ENCODE results near the gene FAM180A.

Gene FAM180A

DNA sequence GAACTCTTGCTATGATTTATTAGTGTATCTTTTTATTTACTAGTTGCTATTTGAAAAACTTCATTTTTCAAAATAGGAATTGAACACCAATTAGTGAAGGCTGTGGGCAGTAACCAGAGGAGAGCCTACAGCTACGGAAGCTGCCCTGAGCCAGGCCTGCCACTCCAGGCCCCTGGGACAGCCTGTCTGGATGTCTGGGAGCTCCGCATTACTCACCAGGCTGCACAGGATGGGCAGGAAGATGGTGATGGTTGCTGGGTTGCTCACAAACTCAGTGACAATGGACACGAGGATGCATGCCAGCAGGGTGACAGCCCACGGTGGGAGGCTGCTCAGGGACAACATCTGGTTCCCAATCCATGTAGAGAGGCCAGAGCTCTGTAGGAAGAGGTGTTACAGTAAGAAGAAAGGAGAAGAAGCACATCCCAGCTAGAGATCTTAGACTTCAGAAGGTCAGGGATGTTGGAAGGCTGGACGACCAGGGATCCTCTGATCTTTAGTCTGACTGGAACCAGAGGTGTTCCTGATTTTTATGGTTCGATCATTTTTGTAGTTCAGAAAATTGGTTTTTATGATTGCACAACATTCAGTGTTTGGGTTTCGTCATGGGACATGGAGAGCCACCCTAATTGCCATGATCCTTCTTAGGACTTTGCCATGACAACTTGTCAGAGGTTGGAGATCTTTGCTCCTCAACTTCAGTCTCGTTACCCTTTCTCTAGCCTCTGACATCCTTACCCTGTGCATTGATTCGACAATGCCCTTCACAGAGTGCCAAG is 63.1 kb downstream of the FAM180A start:
- no peak for DNase-seq (ENCODE audit: extremely low read depth in 1 of 2, low read depth in 1 of 2)

DNA sequence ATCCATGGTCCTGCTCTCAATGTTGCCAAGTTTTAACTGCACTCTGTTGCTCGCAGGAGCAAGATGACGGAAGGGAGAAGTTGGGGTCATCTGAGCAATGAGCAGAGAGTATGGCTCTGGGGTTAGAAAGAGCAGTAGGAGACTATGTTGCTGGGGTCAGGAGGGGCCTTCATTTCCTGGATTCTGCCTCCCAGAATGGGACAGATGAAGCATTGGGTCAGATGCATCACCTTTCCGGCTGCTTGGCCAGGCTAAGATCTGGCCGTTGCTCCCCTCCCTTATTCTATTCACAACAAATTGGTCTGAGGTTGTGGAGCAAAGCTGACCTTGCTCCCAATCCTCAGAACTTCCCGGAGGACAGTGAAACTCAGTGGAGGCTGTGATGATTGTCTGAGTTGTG is 63.9 kb downstream of the FAM180A start:
- DNase-seq (ENCODE audit: extremely low read depth in 1 of 2, low read depth in 1 of 2): no peak

DNA sequence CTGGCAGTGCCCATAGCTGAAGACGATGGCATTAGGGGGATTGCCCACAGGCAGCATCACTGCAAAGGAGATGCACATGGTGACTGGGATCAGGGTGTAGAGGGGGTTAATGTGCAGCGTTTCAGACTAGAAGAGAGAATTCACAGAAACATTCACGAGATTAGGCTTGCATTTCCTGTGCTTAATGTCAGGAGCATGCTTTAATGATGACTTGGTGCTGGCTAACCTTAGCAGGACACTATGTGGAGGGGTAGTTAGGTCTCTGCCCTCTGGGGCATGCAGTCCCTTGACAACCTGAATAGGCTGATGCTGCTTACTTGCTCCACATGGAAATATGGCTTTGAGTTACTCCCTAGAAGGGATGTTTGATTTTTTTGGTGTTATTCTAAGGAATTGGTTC is 64.5 kb downstream of the FAM180A start:
- no peak for DNase-seq (ENCODE audit: extremely low read depth in 1 of 2, low read depth in 1 of 2)

DNA sequence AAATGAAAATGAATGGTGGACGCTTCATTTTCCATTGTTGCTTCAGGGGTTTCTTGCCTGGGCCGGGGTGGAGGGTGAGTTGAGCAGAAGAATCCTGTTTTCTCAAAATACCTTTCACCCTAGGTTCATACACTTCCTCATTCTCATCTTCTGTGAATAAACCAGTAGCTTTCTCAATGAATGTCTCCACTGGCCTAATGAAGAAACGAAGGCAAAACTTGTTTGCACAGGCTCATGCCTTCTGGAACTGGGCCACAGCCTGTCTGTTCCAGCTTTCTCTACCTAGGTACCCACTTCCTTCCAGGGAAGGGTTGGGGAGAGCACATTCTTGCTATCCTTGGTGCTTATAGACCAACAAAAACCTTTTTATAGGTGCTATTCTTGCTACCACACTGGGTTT is 65.0 kb downstream of the FAM180A start:
- DNase-seq (ENCODE audit: extremely low read depth in 1 of 2, low read depth in 1 of 2): no peak

DNA sequence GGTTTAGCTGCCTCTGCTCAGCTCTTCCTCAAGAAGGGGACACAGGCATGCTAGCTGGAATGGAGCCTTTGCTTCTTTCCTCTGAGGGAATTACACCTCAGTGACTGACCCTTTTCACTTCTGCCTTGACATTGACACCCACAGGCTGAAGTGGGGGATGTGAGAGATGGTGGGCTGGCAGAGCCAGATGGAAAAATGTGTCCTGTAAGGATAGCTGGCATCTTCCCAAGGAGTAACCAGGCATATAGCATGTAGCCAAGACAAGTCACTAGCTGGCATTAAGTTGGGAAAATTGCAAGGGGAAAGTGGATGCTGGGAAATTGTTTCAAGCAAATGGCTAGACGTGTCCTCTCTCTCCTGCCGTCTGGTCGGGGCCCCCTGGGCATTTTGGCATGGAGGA is 66.4 kb downstream of the FAM180A start:
- DNase-seq (ENCODE audit: extremely low read depth in 1 of 2, low read depth in 1 of 2): no peak

DNA sequence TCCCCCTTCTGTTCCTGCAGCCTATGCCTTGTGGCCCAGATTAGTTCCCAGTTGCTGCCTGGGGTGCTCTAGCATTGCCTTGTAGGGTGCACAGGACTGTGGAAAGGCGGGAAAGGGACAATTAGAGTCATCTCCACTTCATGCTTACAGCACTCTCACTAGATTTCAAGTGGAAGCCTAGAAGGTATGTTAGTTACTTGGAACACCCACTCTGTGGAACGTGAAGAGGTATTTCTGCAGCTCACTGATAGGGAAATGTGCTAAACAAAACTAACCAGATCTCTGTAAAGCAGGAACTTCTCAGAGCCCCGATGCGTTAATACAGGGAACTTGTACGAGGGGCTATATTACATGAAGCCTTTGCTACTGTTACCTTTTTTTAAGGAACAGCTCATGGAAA is 66.9 kb downstream of the FAM180A start:
- DNase-seq (ENCODE audit: extremely low read depth in 1 of 2, low read depth in 1 of 2): no peak
